Measurements from ENCODE around the gene WIF1.

WIF1 gene

GRCh38 chr12:65014504-65015271, 106.4 kb downstream of the WIF1 start:
- H3K4me1 ChIP-seq (ENCODE audit: control insufficient read depth, insufficient read depth, low read length) = no peaks in the 10 kb centered on the region
- H3K4me3 ChIP-seq (ENCODE audit: low read depth, low read length) = no peak overlapping the region
- H3K9me3 ChIP-seq (ENCODE audit: control insufficient read depth, insufficient read depth, low read depth, low read length) = no peaks in the 10 kb centered on the region
- CTCF ChIA-PET = no interaction called here
- H3K36me3 ChIP-seq (ENCODE audit: control insufficient read depth in 2 of 2, insufficient read depth in 1 of 2, low read length in 2 of 2) = no peaks in the 10 kb centered on the region
- H3K27ac ChIP-seq (ENCODE audit: extremely low read depth, low read depth, low read length) = no peak overlapping the region
- POLR2A ChIA-PET = no interaction called here
- no peak for TF ChIP-seq ZNF221 (tag by site-specific recombination; IDR thresholded peaks at IDR 0.05; ENCODE audit: borderline replicate concordance)
- TF ChIP-seq ZIC2 (tag by site-specific recombination; IDR thresholded peaks at IDR 0.05) = peak; percentile 53

GRCh38 chr12:65010437-65010836, 110.7 kb downstream of the WIF1 start:
- POLR2A ChIA-PET = no interaction called here
- CTCF ChIA-PET = no interaction called here
- H3K4me3 ChIP-seq (ENCODE audit: low read depth, low read length) = no peak overlapping the region
- no peaks in the 10 kb centered on the region for H3K4me1 ChIP-seq (ENCODE audit: control insufficient read depth, insufficient read depth, low read length)
- H3K36me3 ChIP-seq (ENCODE audit: control insufficient read depth in 2 of 2, insufficient read depth in 1 of 2, low read length in 2 of 2) = no peaks in the 10 kb centered on the region
- TF ChIP-seq ZNF391 (tag by site-specific recombination; IDR thresholded peaks at IDR 0.05; ENCODE audit: borderline replicate concordance, low read depth) = no peak
- no peak overlapping the region for H3K27ac ChIP-seq (ENCODE audit: extremely low read depth, low read depth, low read length)
- H3K9me3 ChIP-seq (ENCODE audit: control insufficient read depth, insufficient read depth, low read depth, low read length) = no peaks in the 10 kb centered on the region

GRCh38 chr12:65005716-65006115, 115.4 kb downstream of the WIF1 start:
- Histone ChIP-seq H3K36me3 (ENCODE audit: control insufficient read depth in 2 of 2, insufficient read depth in 1 of 2, low read length in 2 of 2) (no peaks in the 10 kb centered on the region), H3K9me3 (ENCODE audit: control insufficient read depth, insufficient read depth, low read depth, low read length) (no peaks in the 10 kb centered on the region), H3K27ac (ENCODE audit: extremely low read depth, low read depth, low read length) (no peak overlapping the region), H3K4me1 (ENCODE audit: control insufficient read depth, insufficient read depth, low read length) (no peaks in the 10 kb centered on the region), H3K4me3 (ENCODE audit: low read depth, low read length) (no peak overlapping the region)
- TF ChIP-seq EGR2 (tag by site-specific recombination; IDR thresholded peaks at IDR 0.05; ENCODE audit: low read depth) (no peak), REST (tag by site-specific recombination; IDR thresholded peaks at IDR 0.05) (peak; percentile 78)
- CTCF ChIA-PET = no interaction called here
- POLR2A ChIA-PET = no interaction called here

GRCh38 chr12:65004270-65004669, 116.8 kb downstream of the WIF1 start:
- ChIA-PET POLR2A (no interaction called here), CTCF (interaction anchor here (0.6 kb wide), 1 partner anchor 306 kb away, joined by 5 read pairs; no protein-coding TSS in a partner anchor)
- no peaks in the 10 kb centered on the region for H3K9me3 ChIP-seq (ENCODE audit: control insufficient read depth, insufficient read depth, low read depth, low read length)
- no peaks in the 10 kb centered on the region for H3K36me3 ChIP-seq (ENCODE audit: control insufficient read depth in 2 of 2, insufficient read depth in 1 of 2, low read length in 2 of 2)
- TF ChIP-seq ZNF112 (tag by site-specific recombination; IDR thresholded peaks at IDR 0.05) = no peak
- peak; percentile 57; the same call in 1 of the 2 replicates for TF ChIP-seq FEZF1 (tag by site-specific recombination; IDR thresholded peaks at IDR 0.05)
- no peak overlapping the region for H3K27ac ChIP-seq (ENCODE audit: extremely low read depth, low read depth, low read length)
- no peaks in the 10 kb centered on the region for H3K4me1 ChIP-seq (ENCODE audit: control insufficient read depth, insufficient read depth, low read length)
- H3K4me3 ChIP-seq (ENCODE audit: low read depth, low read length) = no peak overlapping the region

Measured in HEK293 (cell line).